GM18951 (cell line): ENCODE measurements around the gene SF3A1.
"Not testable (repeated sequence)": the region's sequence is repeated elsewhere in the genome, so short reads cannot be mapped to it uniquely, and the experiment has no call there.

Source experiments
- POLR2A ChIP-seq: IDR thresholded peaks from 4 replicates; pipeline ENCODE4 v1.6.1; 2011; ENCODE audit warnings: mild to moderate bottlenecking; ENCODE audit not compliant: insufficient read length, insufficient read depth; ENCODE audit errors: extremely low read depth
- in situ Hi-C: fragments of 300-500 bp; cut with MboI; formaldehyde crosslinking; loops from one replicate; pipeline ENCODE4 v1.12.0; 2022; ENCODE audit warnings: low sequenced_read_pairs, mixed read lengths, inconsistent platforms; ENCODE audit not compliant: unreplicated experiment

SF3A1 gene

GRCh38 chr22:30357650-30358215 lies 1.0 kb upstream of the SF3A1 start:
- no peak for TF ChIP-seq POLR2A
- in situ Hi-C loops, result no loop called here

GRCh38 chr22:30357236-30357570 lies 509 bp upstream of the SF3A1 start:
- in situ Hi-C loops, result no loop called here
- TF ChIP-seq POLR2A, result no peak

- in situ Hi-C loops, result no loop called here
- TF ChIP-seq POLR2A, result no peak
Measured at GRCh38 chr22:30354644-30355043, 2.0 kb downstream of the SF3A1 start.

GRCh38 chr22:30351226-30351625 lies 5.5 kb downstream of the SF3A1 start:
- TF ChIP-seq POLR2A, result no peak
- in situ Hi-C loops, result no loop called here

GRCh38 chr22:30348809-30349208 lies 7.9 kb downstream of the SF3A1 start:
- in situ Hi-C loops, result no loop called here
- TF ChIP-seq POLR2A, result no peak

- no peak for TF ChIP-seq POLR2A
- in situ Hi-C loops, result no loop called here
Measured at GRCh38 chr22:30348404-30348803, 8.3 kb downstream of the SF3A1 start.

- in situ Hi-C loops, result no loop called here
- no peak for TF ChIP-seq POLR2A
Measured at GRCh38 chr22:30347255-30347892, 9.3 kb downstream of the SF3A1 start.

GRCh38 chr22:30344447-30345200 lies 12.1 kb downstream of the SF3A1 start:
- no peak for TF ChIP-seq POLR2A
- in situ Hi-C loops, result no loop called here

GRCh38 chr22:30340911-30341685 lies 15.6 kb downstream of the SF3A1 start:
- in situ Hi-C loops, result no loop called here
- no peak for TF ChIP-seq POLR2A

GRCh38 chr22:30338802-30339201 lies 17.9 kb downstream of the SF3A1 start:
- in situ Hi-C loops, result no loop called here
- TF ChIP-seq POLR2A, result no peak

GRCh38 chr22:30338341-30338740 lies 18.4 kb downstream of the SF3A1 start:
- in situ Hi-C loops, result not testable (repeated sequence)

GRCh38 chr22:30337461-30337778 lies 19.3 kb downstream of the SF3A1 start:
- in situ Hi-C loops, result no loop called here
- TF ChIP-seq POLR2A, result no peak

- in situ Hi-C loops, result no loop called here
- no peak for TF ChIP-seq POLR2A
Measured at GRCh38 chr22:30336752-30337460, 19.8 kb downstream of the SF3A1 start.

- in situ Hi-C loops, result no loop called here
- TF ChIP-seq POLR2A, result no peak
Measured at GRCh38 chr22:30335236-30335635, 21.5 kb downstream of the SF3A1 start.
